CD4-positive, alpha-beta T cell (primary cell): ENCODE data around the gene TPO. TPM values are rescaled to one million over a fixed set of nuclear protein-coding genes. Genes with fewer than 3 reads are reported as not detected.
A peak's percentile ranks its signal among the peaks of the same experiment; 100 is the strongest.

Experiments
- ATAC-seq: fragments of 200-7000 bp; cut with Tn5 transposase; one replicate; pipeline ENCODE4 v1.10.0; 2022; ENCODE audit warnings: mild to moderate bottlenecking; ENCODE audit not compliant: poor library complexity
- CTCF ChIA-PET: fragments of 350-600 bp; sonication (Branson Sonifier 250); formaldehyde crosslinking; loops from one replicate; lab custom pipeline; 2021; ENCODE audit warnings: antibody characterized with exemption, inconsistent platforms; lab: Charles Lee
- POLR2A ChIA-PET: fragments of 350-600 bp; sonication (Branson Sonifier 250); formaldehyde crosslinking; loops from one replicate; lab custom pipeline; 2021; ENCODE audit warnings: antibody characterized with exemption, inconsistent platforms; lab: Charles Lee
- DNase-seq, 14 experiments: peaks; one replicate each; pipeline ENCODE4 v3.0.0-alpha.2; 2013 to 2020; ENCODE audit warnings: mixed read lengths in 2 of 14
- H3K27ac ChIP-seq, 2 donors: one replicate each; pipeline versions ENCODE4 v1.5.1 to v1.7.0; 2013; ENCODE audit warnings: low read length in 2 of 2, low read depth in 1 of 2, mild to moderate bottlenecking in 1 of 2
- H3K27me3 ChIP-seq, 2 experiments: 1 replicate in 1 of 2; 2 replicates in 1 of 2; pipeline versions ENCODE4 v1.6.1 to v1.7.0; 2013; ENCODE audit warnings: low read length in 2 of 2, control low read depth in 1 of 2, mild to moderate bottlenecking in 1 of 2, moderate library complexity in 1 of 2; ENCODE audit not compliant: insufficient read depth in 2 of 2, control insufficient read depth in 1 of 2
- H3K36me3 ChIP-seq: one replicate; pipeline ENCODE4 v1.6.1; 2013; ENCODE audit warnings: low read length, control low read depth; ENCODE audit not compliant: insufficient read depth
- H3K4me1 ChIP-seq: one replicate; pipeline ENCODE4 v1.6.1; 2013; ENCODE audit warnings: low read length, control low read depth; ENCODE audit not compliant: insufficient read depth
- H3K4me3 ChIP-seq: one replicate; pipeline ENCODE4 v1.5.1; 2013; ENCODE audit warnings: mild to moderate bottlenecking, low read length, moderate library complexity
- H3K9me3 ChIP-seq, 2 experiments: 1 replicate in 1 of 2; 2 replicates in 1 of 2; pipeline versions ENCODE4 v1.6.1 to v1.7.0; 2013; ENCODE audit warnings: low read length in 2 of 2, mild to moderate bottlenecking in 2 of 2, control low read depth in 1 of 2, moderate library complexity in 1 of 2; ENCODE audit not compliant: control insufficient read depth in 1 of 2, insufficient read depth in 1 of 2
- H3K27ac Mint-ChIP-seq: one replicate; pipeline ENCODE4 v1.8.0; 2020; ENCODE audit warnings: mixed read lengths
- H3K27me3 Mint-ChIP-seq: one replicate; pipeline ENCODE4 v1.8.0; 2021; ENCODE audit warnings: mixed read lengths
- H3K36me3 Mint-ChIP-seq: one replicate; pipeline ENCODE4 v1.8.0; 2021; ENCODE audit warnings: low read depth, mixed read lengths
- H3K4me1 Mint-ChIP-seq: one replicate; pipeline ENCODE4 v1.8.0; 2021; ENCODE audit warnings: low read depth, mixed read lengths
- H3K4me3 Mint-ChIP-seq: one replicate; pipeline ENCODE4 v1.8.0; 2020; ENCODE audit warnings: mild to moderate bottlenecking, mixed read lengths
- H3K9me3 Mint-ChIP-seq: one replicate; pipeline ENCODE4 v1.8.0; 2020; ENCODE audit warnings: mixed read lengths
- CTCF ChIP-seq: fragments of 200-600 bp; IDR thresholded peaks from one replicate; pipeline ENCODE4 v1.8.0; 2022; ENCODE audit warnings: antibody characterized with exemption, mild to moderate bottlenecking
- intact Hi-C, 2 experiments: fragments of 100-400 bp; cut with DNase I in 1 of 2; cut with micrococcal nuclease in 1 of 2; formaldehyde crosslinking; loops; one replicate each; pipeline versions ENCODE4 v1.15.1 to v1.9.0; 2023 to 2025; cut with DNase I, micrococcal nuclease
- total RNA-seq, 174 experiments: library from RNA in 2 of 174; stranded (reverse) in 2 of 174; gene quantifications; one replicate each; pipeline ENCODE4 v1.2.3 and lab custom pipeline; 2021 to 2026

The TPO gene
- total RNA-seq, 2 experiments from 2014 or later, result 0.27 TPM; not detected in 1

- ChIA-PET CTCF (no interaction called here), POLR2A (no interaction called here)
- no peak overlapping the region for H3K4me3 Mint-ChIP-seq
- H3K4me3 ChIP-seq, result no peak overlapping the region
- H3K9me3 ChIP-seq, result no peaks in the 10 kb centered on the region
- TF ChIP-seq CTCF, result no peak
- no peaks in the 10 kb centered on the region for H3K36me3 ChIP-seq
- no peak overlapping the region for H3K27ac ChIP-seq
- H3K4me1 Mint-ChIP-seq, result no peaks in the 10 kb centered on the region
- DNase-seq, result peak in 3 of 14 experiments; percentile 11 to 19 (median 17)
- H3K9me3 Mint-ChIP-seq, result no peaks in the 10 kb centered on the region
- peaks cover 4% of the 10 kb centered on the region for H3K27me3 Mint-ChIP-seq
- ATAC-seq, result peak; percentile 24
- intact Hi-C loops, result no loop called here
- H3K27ac Mint-ChIP-seq, result no peak overlapping the region
- no peaks in the 10 kb centered on the region for H3K27me3 ChIP-seq
- no peaks in the 10 kb centered on the region for H3K36me3 Mint-ChIP-seq
- no peaks in the 10 kb centered on the region for H3K4me1 ChIP-seq
Measured at GRCh38 chr2:1538663-1539062, 125.4 kb downstream of the TPO start.

- CTCF ChIA-PET, result no interaction called here
Measured at GRCh38 chr2:1539441-1539840, 126.2 kb downstream of the TPO start.

GRCh38 chr2:1539973-1540372, 126.7 kb downstream of the TPO start:
- ATAC-seq (no peak), DNase-seq (no peak)
- intact Hi-C loops, result loop anchor here in 1 of 2 experiments (10.0 kb wide), 1 partner anchor 1295 kb away; no protein-coding TSS in a partner anchor
- no peaks in the 10 kb centered on the region for H3K4me1 Mint-ChIP-seq
- no peak overlapping the region for H3K27ac ChIP-seq
- no peaks in the 10 kb centered on the region for H3K9me3 ChIP-seq
- no peaks in the 10 kb centered on the region for H3K9me3 Mint-ChIP-seq
- peaks cover 4% of the 10 kb centered on the region for H3K27me3 Mint-ChIP-seq
- H3K4me3 ChIP-seq, result no peak overlapping the region
- no peak overlapping the region for H3K27ac Mint-ChIP-seq
- H3K36me3 ChIP-seq, result no peaks in the 10 kb centered on the region
- H3K4me1 ChIP-seq, result no peaks in the 10 kb centered on the region
- CTCF ChIA-PET, result no interaction called here
- POLR2A ChIA-PET, result no interaction called here
- no peaks in the 10 kb centered on the region for H3K27me3 ChIP-seq
- no peak for TF ChIP-seq CTCF
- no peak overlapping the region for H3K4me3 Mint-ChIP-seq
- H3K36me3 Mint-ChIP-seq, result no peaks in the 10 kb centered on the region

More at GRCh38 chr2:1539441-1539840, 126.2 kb downstream of the TPO start:
- Mint-ChIP-seq H3K36me3 (no peaks in the 10 kb centered on the region), H3K9me3 (no peaks in the 10 kb centered on the region), H3K27me3 (peaks cover 4% of the 10 kb centered on the region), H3K4me1 (no peaks in the 10 kb centered on the region), H3K27ac (no peak overlapping the region), H3K4me3 (no peak overlapping the region)
- DNase-seq (no peak), ATAC-seq (no peak)
- H3K27ac ChIP-seq, result no peak overlapping the region
- no peaks in the 10 kb centered on the region for H3K4me1 ChIP-seq
- intact Hi-C loops, result no loop called here
- POLR2A ChIA-PET, result no interaction called here
- no peaks in the 10 kb centered on the region for H3K36me3 ChIP-seq
- H3K4me3 ChIP-seq, result no peak overlapping the region
- TF ChIP-seq CTCF, result no peak
- H3K9me3 ChIP-seq, result no peaks in the 10 kb centered on the region
- no peaks in the 10 kb centered on the region for H3K27me3 ChIP-seq
